Renal cortical epithelial cell (primary cell): ENCODE data around the gene C14orf132. TPM values are rescaled to one million over a fixed set of nuclear protein-coding genes. Genes with fewer than 3 reads are reported as not detected.
A peak's percentile ranks its signal among the peaks of the same experiment; 100 is the strongest.

Experiments
- DNase-seq: peaks from one replicate; pipeline ENCODE4 v3.0.0-alpha.2; 2011; ENCODE audit warnings: low read depth
- total RNA-seq: library from RNA; depleted of rRNA; stranded (reverse); fragments of >200 nt; gene quantifications from 2 replicates; pipeline ENCODE4 v1.2.3, GENCODE V29; 2014

The C14orf132 gene
- total RNA-seq, 1 donor from 2014 or later = 22.5 TPM

DNA sequence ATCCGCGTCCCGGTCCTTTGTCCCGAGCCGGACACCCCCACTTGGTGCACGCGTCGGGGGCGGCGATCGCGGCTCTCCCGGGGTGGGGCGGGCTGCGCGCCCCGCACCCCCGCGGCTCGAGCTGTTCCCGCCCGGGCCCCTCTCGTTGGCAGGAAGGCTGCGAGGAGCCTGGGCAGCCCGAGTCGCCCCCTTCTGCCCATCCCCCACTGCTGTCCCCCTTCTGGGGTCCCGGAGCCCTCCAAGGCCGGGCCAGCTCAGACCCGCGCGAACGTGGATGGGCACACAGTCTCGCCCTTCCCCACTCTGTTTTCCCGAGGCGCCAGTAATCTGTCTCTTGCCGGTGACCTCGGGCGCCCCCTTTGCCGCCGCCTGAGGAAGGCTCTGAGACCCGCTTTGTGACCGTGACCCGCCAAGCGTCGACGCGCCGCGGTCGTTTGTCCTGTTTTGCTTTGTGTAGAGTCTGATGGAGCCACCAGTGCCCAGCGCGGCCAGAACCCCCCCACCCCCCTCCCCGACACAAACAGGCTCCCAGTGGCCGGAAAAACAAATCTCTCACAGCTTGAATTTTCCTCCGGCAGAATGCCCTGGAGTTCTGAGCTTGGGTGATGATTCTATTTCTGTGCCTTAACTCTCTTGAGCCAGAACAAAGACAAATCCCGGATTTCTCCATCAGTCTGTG is 610 bp downstream of the C14orf132 start:
- no peak for DNase-seq

DNA sequence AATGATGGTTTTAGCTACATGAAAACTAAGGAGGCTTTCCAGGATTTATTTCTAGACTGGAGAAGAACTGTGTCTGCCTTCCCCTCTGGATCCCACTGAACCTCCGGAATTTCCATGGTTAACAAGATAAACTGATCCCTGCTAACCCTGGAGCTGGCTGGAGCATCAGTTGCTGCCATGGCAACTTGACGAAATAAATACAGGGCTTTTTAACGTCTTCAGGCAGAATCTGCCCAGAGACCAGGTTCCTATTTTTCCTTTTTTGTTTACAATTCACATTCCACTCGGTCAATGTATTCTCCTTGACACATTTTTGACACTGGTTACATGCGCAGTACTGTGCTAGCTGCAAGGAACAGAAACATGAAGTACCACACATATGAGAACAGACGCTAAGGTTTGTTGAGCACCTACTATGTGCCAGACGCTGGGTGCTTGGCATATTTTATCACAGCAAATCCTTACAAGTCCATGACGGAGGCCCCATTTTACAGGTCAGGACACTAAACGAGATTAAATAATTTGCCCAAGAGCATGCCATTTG is 1.7 kb downstream of the C14orf132 start:
- no peak for DNase-seq

- no peak for DNase-seq
Observed at GRCh38 chr14:96042248-96042930, 3.2 kb downstream of the C14orf132 start.

DNA sequence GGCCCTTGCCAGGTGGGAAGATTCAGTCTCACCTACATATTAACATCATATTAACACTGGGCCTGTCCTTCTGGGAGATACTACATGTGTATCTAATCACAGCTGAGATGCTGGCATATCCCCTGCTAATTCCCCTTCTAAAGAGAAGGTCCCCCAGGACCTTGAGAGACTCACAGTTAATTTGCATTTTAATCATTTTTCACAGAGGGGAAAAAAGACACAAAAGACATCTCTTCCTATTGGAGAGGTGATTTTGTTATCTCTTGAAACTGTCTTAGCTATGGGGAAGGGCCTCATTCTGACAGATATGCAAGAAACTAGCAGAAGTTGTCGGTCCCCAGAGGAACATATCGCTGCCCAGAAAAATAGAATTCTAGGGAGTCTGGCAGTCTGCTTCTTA is 7.5 kb downstream of the C14orf132 start:
- DNase-seq = no peak

- no peak for DNase-seq
Observed at GRCh38 chr14:96047101-96047500, 7.9 kb downstream of the C14orf132 start.

GRCh38 chr14:96049932-96050331 is 10.8 kb downstream of the C14orf132 start:
- DNase-seq = no peak

DNA sequence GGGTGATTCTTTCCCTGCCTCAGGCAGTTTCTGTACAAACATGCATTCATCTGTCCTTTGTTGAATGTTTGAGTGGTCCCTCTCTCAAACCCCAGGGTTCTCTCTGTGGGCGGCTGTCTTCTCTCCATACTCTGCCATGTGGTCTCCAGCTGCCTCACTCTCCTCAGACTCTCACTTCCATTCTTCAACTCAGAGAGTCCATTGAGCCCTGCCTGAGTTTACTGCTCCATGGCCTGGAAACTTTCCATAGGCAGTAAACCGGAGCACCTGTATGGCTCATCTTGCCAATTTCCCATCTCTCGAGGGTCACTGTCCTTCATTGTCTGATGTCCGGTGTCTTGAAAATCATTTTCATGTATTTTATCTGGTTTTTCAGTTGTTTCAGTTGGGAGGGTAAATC is 11.3 kb downstream of the C14orf132 start:
- DNase-seq = no peak

- no peak for DNase-seq
Observed at GRCh38 chr14:96051231-96051630, 12.1 kb downstream of the C14orf132 start.

- DNase-seq = no peak
Observed at GRCh38 chr14:96051642-96052540, 12.7 kb downstream of the C14orf132 start.

GRCh38 chr14:96052541-96053247 is 13.5 kb downstream of the C14orf132 start:
- DNase-seq = no peak

DNA sequence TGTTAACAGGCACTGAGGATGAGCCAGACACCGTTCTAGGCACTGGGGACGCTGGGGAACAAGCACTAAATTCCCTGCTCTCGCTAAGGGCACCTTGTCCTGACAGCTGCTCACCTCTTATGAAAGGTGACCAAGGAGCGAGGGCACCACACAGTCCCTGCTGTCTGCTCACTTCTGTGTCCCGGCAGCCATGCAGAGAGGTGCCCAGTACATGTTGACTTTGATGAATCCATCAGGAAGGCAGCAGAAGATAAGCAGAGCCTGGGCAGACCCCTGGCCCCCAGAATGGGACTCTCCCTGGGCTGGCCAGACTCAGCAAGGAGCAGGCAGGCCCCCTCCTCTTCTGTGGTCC is 14.1 kb downstream of the C14orf132 start:
- DNase-seq = no peak

- peak; percentile 48 for DNase-seq
Observed at GRCh38 chr14:96053600-96054381, 14.6 kb downstream of the C14orf132 start.

GRCh38 chr14:96054661-96055060 is 15.5 kb downstream of the C14orf132 start:
- DNase-seq = no peak

GRCh38 chr14:96055065-96055752 is 16.0 kb downstream of the C14orf132 start:
- DNase-seq = no peak

DNA sequence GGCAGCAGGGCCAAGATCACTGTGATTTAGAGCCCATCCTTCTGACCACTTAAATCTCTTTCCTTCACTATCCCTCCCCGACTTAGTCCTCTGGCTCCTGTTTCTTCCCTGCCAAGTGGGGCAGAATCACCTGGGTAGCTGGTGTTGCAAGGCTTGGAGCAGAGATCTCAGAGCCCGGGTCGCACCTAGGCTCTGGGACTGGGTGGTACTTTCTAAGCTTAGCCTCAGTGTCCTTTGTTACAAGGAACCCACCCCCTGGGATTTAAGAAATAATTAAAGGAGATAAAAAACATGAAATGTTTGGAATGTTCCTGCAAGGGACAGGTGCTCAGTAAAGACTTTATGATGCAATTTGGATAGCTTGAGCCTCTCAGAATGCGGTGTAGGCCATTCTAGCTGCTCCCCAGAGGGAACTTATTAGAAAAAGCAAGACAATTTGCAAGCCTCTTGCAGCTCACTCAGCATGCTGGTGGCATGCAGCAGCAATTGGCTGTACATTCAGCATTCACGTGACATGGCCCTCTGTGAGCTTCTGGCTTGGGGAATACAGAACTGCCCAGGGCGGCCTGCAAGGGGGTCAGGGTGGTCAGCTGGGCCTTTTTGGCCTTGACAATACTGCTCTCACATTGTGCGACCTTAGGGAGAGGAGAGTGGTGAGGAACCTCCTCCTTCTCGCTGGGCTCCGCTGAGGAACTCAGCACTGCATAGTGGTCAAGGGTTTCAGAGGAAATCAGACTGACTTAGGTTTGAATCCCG is 16.8 kb downstream of the C14orf132 start:
- no peak for DNase-seq

DNA sequence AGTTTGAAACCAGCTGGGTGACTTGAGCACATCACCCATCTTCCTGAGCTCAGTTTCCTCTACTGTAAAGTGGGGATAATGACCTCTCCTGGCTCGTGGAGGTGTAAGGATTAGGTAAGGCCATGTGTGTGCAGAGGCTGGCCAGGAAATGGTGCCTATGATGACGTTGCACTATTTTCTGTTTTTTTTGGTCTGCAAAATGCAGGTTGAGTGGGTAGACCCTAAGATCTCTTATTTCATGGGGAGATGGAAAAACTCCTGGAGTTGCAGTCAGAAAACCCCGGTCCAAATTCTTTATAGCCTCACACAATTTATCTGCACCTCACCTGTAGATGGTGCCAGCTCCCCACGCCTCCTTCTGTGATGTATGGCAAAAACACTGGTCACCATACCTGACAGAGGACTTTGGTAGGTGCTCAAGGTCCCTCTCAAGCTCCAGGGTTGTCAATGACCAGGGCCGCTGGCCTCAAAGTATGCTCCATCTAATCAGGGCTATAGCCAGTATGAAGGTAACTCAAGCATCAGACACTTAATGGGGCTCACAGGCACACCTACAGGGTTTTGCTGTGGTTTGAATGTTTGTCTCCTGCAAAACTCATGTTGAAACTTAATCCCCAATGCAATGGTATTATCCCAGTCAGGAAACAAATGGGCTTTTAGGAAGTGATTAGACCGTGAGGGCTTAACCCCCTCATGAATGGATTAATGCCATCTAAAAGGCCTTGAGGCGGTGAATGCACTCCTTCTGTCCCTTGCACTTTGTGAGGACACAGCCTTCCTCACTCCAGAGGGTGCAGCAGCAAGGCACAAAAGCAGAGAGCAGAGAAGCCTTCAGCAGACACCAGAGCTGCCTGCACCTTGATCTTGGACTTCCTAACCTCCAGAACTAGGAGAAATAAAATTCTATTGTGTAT is 17.6 kb downstream of the C14orf132 start:
- DNase-seq = no peak

GRCh38 chr14:96057738-96058137 is 18.6 kb downstream of the C14orf132 start:
- no peak for DNase-seq

- DNase-seq = no peak
Observed at GRCh38 chr14:96058576-96059200, 19.5 kb downstream of the C14orf132 start.
